NCI-H460 (cell line): Measurements from ENCODE around the gene LRRC8C. TPM values are rescaled to one million over a fixed set of nuclear protein-coding genes. Genes with fewer than 3 reads are reported as not detected.
"Not testable (repeated sequence)": the region's sequence is repeated elsewhere in the genome, so short reads cannot be mapped to it uniquely, and the experiment has no call there.

Experiments
- DNase-seq: peaks from one replicate; pipeline ENCODE4 v3.0.0-alpha.2; 2016; ENCODE audit warnings: low read depth; ENCODE audit errors: extremely low read depth
- polyA plus RNA-seq: library from polyadenylated mRNA; depleted of rRNA; stranded (reverse); fragments of >200 nt; gene quantifications from 2 replicates; pipeline ENCODE4 v1.2.3, GENCODE V29; 2014; cell fraction: nucleus; rRNA removed
- total RNA-seq: library from RNA; depleted of rRNA; stranded (reverse); fragments of >200 nt; shearing (Covaris generic); gene quantifications from 2 replicates; pipeline ENCODE4 v1.2.3, GENCODE V29; 2014; rRNA removed

LRRC8C gene
- 2.2 and 2.3 TPM in 2 replicates for total RNA-seq
- 0.89 and 0.91 TPM in 2 replicates for polyA plus RNA-seq

DNA sequence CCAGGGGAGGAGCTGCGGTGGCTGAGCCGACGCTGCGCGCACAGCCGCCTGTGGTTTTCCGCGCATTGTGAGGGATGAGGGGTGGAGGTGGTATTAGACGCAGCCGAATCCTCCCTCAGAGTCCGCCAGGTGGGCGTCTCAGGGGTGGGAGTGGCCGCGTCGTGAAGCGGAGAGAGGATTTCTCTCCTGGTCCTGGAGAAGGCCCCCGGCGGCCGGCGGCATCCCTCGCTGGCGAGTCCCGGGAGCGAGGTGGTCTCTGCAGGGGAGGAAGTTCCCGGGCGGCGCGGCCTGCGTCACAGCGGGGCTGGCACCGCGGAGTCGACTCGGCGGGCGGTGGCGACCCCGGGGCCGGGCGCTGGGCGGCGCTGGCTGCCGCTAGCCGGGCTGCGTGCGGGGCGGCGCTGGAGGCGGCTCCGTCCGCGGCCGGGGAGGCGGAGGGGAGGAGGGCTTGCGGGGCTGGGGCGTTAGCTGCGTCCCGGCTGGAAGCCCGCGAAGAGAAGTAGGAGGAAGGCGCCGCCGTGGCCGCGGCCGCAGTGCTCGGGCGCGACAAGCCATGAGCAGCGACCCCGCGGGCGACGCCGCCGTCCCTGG, at the start of gene LRRC8C:
LRRC8C (plus strand) TSS at position 464 of the 591 bp plus-strand sequence. CDS start 53,354 bp downstream, outside the sequence.
- peak; percentile 57 for DNase-seq

DNA sequence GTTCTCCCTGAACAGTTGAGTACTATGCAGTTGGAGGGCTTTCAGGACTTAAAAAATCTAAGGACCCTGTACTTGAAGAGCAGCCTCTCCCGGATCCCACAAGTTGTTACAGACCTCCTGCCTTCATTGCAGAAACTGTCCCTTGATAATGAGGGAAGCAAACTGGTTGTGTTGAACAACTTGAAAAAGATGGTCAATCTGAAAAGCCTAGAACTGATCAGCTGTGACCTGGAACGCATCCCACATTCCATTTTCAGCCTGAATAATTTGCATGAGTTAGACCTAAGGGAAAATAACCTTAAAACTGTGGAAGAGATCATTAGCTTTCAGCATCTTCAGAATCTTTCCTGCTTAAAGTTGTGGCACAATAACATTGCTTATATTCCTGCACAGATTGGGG, 48.7 kb upstream of the LRRC8C start:
- DNase-seq: no peak

DNA sequence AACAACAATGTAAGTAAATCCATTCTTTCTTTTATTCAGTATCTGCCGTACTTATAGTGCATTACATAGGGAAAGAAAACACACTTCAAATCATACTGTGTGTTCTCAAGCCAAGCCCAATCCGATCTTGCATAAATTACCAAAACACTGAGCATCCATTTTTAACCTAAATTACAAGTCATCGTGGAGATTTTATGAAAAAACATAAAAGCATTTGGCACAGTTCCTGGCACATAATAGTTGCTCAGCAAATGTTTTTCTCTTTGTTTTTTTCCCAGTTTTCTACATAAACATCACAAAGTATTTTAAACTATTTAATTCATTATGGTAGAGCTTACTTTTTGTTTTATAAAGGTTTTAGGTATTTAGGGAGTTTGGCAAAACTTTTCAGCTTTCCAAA, 48.1 kb upstream of the LRRC8C start:
- no peak for DNase-seq

DNA sequence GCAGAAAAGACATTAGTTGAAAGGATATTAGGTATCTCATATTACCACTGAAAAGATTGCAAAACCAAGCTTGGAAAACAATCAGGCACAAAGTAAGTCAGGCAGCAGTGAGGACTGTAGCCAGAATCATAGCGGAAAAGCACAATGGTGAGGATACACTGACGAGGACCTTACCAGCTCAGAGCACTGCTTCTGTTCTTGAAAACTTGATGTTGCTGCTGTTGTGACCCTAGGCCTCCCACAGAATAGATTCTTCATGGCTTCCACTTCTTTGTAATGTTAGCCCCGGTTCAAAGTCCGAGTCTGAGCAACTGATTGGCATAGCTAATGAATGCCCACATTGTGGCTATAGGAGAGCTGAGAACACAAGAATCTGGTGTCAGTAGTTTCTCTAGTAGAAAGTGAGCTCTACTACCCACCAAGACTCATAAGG, 45.2 kb upstream of the LRRC8C start:
- no peak for DNase-seq

DNA sequence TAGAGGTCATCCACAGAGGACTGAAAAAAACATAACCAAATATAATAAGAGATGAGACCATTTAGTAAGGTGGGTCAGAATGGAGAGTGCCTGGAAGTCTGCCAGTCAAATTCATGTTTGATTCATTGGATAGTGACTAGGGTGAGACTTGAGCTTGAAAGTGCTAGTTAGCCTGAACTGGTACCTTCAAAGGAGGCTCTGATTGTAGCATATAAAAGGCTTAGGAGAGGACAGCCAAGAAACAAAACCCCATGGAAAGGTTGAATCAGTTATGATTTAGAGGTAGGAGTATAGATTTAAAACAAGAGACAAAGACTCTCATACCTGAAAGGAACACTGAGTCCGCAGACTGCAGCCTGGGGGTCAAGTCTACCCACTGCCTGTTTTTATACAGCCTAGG, 44.4 kb upstream of the LRRC8C start:
- DNase-seq: no peak

DNA sequence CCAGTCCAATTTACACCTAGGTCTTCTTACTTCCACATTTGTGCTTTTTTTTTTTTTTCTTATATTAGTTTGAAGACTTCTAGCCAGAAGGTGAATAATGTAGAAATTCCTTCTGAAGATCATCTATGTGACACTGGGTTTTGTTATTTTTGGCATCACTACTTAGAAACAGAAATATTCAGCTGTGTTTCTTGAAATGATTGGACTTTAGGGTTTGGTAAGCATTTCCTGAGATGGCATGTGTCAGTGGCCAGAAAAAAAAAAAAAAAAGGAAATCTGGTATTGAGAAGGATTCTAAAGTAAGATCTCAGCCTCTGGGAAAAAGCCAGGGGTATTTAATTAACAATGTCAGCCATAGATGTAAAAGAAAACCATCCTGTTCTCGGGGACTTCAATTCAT, 43.4 kb upstream of the LRRC8C start:
- no peak for DNase-seq

DNA sequence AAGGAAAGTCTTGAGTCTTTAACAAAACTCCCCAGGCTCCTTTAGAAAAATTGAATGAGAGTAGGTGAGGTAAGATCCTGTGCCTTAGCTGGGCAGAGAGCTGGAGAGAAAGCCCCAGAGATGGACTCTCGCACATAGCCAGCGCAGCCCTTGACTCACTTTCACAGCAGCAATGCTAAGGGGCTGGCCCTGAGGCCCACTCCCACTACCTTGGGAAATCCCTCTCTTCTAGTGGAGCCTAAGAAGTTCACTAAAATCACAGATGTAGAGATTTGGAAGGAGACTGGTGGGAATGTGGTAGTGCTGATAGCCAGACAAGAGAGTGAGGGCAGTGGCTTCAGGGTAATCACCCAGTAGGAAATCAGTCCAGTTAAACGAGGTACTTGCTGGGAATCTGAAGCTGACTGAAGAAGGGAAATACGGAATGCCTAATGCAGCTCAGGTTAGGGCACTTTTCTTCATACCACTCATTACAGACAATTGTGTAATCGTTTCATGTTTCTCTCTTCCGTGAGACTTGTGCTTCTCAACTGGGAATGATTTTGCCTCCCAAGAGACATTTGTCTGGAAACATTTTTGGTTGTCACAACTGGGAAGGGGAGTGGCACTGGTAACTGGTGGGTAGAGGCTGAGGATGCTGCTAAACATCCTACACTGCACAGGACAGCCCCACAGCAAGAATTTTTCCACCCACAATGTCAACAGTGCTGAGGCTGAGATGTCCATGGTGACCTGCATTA, 42.4 kb upstream of the LRRC8C start:
- DNase-seq: no peak

DNA sequence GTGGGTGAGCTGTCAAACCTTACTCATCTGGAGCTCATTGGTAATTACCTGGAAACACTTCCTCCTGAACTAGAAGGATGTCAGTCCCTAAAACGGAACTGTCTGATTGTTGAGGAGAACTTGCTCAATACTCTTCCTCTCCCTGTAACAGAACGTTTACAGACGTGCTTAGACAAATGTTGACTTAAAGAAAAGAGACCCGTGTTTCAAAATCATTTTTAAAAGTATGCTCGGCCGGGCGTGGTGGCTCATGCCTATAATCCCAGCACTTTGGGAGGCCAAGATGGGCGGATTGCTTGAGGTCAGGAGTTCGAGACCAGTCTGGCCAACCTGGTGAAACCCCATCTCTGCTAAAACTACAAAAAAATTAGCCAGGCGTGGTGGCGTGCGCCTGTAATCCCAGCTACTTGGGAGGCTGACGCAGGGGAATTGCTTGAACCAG, 40.0 kb upstream of the LRRC8C start:
- not testable (repeated sequence) for DNase-seq

DNA sequence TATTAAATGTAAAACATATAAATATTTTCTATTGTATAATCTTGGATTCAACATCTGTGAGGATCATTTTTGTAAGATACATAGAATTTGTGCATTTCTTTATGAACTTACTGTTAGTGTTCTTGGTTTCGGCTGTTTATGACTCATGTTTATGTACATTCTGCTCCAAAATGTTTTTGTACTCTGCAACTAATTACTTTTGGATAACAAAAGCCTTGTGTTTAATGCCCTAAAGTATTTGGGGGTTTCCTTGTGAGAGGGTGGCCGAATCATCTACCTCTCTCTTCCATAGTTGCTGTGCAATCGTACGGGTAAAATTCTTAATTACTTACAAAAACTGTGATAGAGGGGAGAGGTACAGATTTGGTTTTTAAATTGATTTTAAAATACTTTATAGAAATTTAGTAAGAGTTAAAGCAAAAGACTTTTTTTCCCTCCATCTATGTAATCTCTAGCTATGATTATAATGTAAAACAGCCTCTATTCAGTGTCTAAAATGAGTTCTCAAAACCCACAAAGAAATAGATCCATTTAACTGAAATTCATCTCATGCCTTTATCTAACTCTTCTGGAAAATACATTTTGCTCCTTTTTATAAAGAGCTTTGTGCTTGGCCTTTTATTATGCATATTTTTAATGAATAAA, 38.7 kb upstream of the LRRC8C start:
- no peak for DNase-seq

DNA sequence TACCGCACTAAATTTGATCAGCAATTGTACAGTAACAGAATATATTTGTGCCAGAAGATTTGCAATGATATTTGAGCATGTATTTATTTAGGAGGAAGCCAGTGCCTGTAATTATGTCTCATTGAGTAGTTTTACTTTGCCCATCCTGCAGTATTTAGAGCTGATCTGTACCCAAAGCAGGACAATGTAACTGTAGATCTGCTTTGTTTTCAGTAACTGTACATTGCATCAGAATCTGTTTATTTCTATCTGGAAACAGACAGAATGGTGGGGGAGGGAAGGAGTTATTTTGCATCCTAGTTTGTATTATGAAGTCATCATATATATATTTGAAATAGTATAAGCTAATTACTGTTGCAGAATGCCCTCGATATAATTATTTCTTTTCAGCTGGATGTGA, 36.2 kb upstream of the LRRC8C start:
- DNase-seq: no peak

DNA sequence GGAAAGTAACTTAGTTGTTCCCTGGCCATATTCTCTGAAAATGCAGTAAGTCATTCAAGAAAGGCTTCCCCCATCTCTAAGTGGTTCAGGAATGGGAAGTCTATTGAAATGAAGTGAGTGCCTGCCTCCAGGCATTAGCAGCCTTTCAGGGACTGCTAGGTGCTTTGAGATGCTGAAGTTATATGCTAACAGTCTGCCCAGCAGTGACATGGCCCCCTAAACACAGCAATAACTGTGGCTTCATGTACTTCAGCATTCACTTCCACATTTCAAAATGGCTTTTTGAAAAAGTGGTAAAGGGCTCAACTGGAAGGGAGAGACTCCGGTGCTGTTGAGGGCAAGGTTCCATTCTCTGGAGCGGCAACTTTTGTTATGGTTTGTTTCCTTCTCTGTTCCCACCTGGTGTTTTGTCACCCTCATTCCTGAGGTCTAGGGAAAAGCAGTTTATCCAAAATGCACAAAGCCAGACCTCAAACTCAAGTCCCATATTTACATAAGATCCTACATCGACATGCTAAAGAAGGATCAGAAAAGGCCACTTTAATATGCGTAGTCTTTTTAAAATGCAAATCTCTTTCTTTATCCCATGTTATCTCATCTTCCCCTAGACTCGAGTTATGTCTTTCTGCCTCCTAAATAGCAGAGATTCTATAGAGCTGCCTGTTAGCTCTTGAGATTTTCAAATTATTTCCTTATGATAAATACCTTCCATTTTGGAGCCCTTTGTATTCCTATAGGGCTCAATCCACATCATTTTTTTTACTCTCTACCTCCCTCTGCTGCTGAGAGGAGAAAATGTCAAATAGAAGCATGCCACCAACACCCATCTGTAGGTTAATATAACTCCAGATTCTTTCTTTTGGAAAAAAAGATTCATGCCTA, 34.2 kb upstream of the LRRC8C start:
- peak; percentile 34 for DNase-seq

DNA sequence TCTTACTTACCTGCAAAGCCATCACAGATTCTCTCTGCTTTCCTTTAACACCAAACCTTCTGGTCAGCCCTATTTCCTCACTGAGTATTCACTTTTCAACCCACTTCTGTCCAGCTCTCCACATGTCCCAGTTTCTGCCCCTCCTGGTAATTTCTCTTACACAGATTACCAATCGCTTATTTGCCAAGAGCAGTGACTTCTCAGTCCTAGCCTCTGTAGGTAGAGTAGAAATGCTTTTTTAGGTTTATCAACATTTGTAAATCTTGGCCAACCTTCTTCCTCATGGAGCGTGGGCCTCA, 33.6 kb upstream of the LRRC8C start:
- DNase-seq: no peak

DNA sequence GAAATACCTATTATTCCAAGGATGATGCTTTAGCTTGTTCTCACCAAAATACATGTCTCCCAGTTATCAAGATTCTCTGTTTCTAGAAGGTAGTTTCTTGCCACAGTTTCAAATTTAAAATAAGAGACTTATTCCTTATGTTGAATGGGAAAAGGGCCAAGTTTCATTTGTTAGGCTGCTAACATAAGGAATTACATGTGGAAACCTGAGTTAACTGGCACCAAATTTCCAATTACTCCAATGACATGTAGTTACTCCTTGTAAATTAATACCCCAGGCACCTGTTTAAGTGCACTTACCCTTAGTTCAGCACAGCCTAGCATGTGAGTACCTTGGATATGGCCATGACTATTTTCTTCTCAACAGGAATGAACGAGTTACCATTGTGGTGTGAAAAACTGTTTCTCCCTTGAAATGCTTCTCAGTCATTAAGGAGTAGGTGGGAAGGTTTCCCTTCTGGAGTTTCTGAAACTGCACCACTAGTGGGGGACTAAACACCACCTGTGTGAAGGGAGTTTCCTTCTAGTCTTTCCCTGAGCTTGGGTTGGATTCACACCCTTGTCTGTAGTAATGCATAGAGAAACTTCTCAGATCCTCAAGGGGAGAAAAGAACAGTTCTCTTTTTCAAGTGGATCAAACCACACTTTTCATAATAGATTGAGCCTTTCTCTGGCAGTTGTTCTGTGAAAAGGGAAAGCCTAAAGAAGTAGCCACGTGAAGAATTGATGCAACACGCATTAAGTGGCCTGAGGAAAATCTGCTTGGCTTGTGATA, 32.3 kb upstream of the LRRC8C start:
- DNase-seq: no peak

DNA sequence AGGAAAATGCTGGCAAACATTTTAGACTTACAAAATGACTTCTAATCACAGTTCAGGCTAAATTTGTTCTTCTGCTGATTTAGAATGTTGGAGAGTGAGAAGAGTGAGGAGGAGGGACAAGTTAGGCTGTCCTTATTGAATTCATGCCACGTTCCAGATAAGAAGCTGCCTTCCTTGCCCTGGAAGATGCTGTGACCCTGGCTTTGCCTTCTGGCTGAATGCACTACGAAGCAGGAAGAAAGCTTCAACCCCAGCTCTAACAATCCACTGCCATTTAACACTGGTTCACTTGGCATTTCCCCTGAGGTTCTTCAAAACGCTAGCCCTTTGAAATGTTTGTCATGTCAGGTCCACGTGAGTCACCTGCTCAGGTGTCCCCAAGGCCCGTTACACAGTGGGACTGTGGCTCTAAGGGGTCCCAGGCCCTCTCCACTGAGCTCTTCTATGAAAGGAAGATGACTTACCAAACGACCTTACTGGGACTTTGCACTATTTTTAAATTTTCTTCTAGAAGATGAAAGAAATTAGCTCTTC, 30.0 kb upstream of the LRRC8C start:
- DNase-seq: no peak

DNA sequence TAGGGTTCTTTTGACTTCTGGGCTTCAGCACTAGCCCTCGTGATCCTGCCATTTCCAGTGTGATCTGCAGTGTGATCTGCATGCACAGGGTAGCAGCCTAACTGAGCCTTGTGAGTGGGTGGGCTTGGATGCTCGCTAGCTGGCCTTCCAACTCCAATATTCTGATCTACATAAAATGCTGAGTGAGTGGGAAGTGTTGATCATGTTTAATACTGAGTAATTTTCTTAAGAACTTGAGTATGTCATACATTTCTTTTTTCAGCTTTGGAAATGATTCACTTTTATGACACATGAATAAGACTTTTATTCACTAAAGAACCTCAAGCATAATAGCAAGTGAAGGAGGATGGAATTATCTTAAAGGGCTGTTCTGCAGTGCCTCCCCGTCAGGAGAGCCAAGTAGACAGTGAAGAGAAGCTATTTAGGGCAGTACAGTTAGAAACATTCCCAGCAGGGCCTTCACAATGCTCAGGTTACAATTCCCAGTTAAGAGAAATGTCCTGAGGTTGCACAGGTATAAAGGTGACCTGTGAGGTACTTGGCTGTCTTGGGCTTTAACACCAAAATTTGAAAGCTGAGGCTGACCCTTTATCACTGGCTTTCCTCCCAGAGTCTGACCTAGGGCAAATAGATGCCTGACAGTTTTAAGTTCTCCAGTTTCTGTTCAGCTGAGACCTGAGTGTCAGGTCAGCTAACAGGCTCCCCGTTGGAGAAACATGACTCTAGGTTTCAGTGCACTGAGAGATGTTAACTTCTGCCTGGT, 29.1 kb upstream of the LRRC8C start:
- no peak for DNase-seq

DNA sequence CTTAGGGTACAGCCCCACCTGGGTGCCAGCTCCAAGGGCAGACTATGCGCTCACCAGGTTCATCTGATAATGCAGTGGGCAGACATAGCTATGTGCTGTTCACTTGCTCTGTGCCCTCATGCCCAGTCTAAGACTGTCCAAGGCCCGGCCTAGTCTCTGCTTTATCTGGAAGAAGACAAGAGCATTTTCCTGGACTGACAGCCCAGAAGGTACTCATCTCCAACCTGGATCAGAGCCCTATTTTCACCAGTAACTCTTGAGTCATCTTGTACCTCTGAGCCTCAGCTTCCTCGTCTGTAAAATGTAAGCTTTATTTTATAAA, 28.5 kb upstream of the LRRC8C start:
- no peak for DNase-seq

DNA sequence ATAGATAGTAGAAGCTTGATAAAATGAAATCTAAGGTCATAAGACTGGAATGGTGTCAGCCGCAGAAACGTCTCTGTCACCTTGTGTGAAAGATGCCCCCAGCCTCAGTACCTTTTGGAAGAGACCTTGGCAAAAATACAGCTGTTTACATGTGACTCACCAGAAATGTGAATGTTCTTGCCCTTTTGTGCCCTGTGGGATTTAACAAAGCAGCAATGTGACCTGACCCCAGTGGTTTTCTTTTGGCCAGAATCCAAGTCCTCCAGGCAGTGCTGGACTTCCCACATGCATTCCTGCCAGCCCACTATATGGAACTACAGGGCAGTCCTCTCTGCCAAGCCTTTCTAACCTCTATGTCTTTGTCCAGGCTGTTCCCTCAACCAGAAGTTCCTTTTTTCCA, 27.2 kb upstream of the LRRC8C start:
- DNase-seq: no peak

DNA sequence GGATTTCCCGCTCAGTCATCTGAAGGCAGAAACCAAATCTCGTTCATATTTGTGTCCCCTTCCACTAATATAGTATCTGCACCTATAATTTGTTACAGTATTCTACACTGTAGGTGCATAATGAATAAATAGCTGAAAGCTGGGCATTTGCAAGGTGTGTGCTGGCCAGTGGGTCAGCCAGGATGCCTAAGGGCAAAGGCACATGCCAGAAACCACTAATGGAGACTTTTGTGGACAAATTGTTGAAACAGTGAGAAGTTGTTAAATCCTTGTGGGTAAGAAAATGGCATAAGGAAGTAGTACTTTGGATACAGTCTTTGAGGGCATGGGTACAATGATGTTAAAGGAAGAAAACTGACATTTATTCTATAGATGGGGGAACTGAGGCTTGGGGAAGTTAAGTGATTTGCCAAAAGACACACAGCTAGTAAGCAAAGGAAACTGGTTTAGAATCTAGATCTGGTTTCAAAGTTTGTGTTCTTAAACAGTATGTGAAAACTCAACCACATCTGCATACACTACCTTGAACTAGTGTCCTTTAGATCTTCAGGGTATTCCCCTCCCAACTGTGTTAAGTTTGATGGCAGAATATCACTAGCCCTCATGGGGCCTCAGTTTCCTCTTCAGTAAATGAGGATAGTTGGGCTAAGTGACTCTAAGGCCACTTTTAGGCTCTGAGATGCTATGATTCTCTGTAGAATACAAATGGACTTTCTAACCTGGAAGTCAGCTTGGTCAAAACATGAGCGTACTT, 26.5 kb upstream of the LRRC8C start:
- DNase-seq: no peak

DNA sequence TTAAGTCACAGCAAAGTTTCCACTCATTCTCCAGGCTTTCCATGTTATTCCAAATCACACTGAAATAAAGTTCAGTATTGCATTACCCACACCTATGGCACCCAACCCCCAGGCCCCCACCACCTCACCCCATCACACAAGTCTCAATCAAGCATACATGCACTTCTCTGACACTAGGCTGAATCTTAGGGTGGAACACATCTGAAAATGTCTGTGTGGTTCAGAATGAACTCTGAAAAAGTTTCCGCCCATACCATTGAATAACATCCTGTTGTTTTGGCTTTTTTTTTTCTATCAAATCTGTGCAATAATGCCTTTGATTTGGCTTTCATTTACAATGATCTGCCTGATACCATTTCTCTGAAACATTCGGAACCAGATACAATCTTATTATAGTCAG, 25.8 kb upstream of the LRRC8C start:
- DNase-seq: no peak
